Renal cortical epithelial cell (primary cell): Measurements from ENCODE around the gene SYTL3. TPM values are rescaled to one million over a fixed set of nuclear protein-coding genes. Genes with fewer than 3 reads are reported as not detected.

ENCODE experiments used
- total RNA-seq: library from RNA; depleted of rRNA; stranded (reverse); fragments of >200 nt; gene quantifications from 2 replicates; pipeline ENCODE4 v1.2.3, GENCODE V29; 2014

SYTL3 gene
- total RNA-seq, 1 donor from 2014 or later, result 10.3 TPM

Other genes starting within 250 kb of the SYTL3 start
- 25.0 and 40.2 TPM in 2 replicates for gene TMEM181, start 90.0 kb upstream of the SYTL3 start, total RNA-seq
- 109 and 164 TPM in 2 replicates for gene DYNLT1, start 5.3 kb upstream of the SYTL3 start, total RNA-seq
- gene EZR, start 169.3 kb downstream of the SYTL3 start, total RNA-seq, result 307 and 456 TPM in 2 replicates